H9 (cell line): ENCODE data around the gene TP53INP2. TPM values are rescaled to one million over a fixed set of nuclear protein-coding genes. Genes with fewer than 3 reads are reported as not detected.

Source experiments
- DNase-seq: peaks from one replicate; pipeline ENCODE4 v3.0.0-alpha.2; 2017
- H2AFZ ChIP-seq: one replicate; pipeline ENCODE4 v1.6.1; 2013; ENCODE audit warnings: mild to moderate bottlenecking, low read length, control low read depth, moderate library complexity
- H2AK5ac ChIP-seq: 2 replicates; pipeline ENCODE4 v1.6.1; 2013; ENCODE audit warnings: low read length, control low read depth, mixed read lengths; ENCODE audit not compliant: insufficient read length
- H2BK120ac ChIP-seq: one replicate; pipeline ENCODE4 v1.6.1; 2013; ENCODE audit warnings: low read depth, mild to moderate bottlenecking, low read length, control low read depth, inconsistent platforms; ENCODE audit not compliant: poor library complexity, severe bottlenecking
- H2BK12ac ChIP-seq: 2 replicates; pipeline ENCODE4 v1.6.1; 2013; ENCODE audit warnings: low read length, control low read depth, mixed read lengths, low read depth; ENCODE audit not compliant: insufficient read length
- H2BK15ac ChIP-seq: 2 replicates; pipeline ENCODE4 v1.6.1; 2013; ENCODE audit warnings: low read depth, low read length, control low read depth
- H2BK20ac ChIP-seq: one replicate; pipeline ENCODE4 v1.6.1; 2013; ENCODE audit warnings: low read depth, mild to moderate bottlenecking, low read length, control low read depth, inconsistent platforms; ENCODE audit not compliant: poor library complexity, severe bottlenecking
- H2BK5ac ChIP-seq: 2 replicates; pipeline ENCODE4 v1.6.1; 2013; ENCODE audit warnings: low read length, control low read depth, mixed read lengths; ENCODE audit not compliant: insufficient read length
- H3K14ac ChIP-seq: 2 replicates; pipeline ENCODE4 v1.6.1; 2013; ENCODE audit warnings: low read length, control low read depth; ENCODE audit not compliant: insufficient read depth
- H3K18ac ChIP-seq: 2 replicates; pipeline ENCODE4 v1.6.1; 2013; ENCODE audit warnings: low read depth, mild to moderate bottlenecking, mixed read lengths, low read length, control low read depth; ENCODE audit not compliant: insufficient read length
- H3K23ac ChIP-seq: 2 replicates; pipeline ENCODE4 v1.6.1; 2013; ENCODE audit warnings: low read length, control low read depth, mixed read lengths, low read depth; ENCODE audit not compliant: insufficient read length
- H3K23me2 ChIP-seq: 2 replicates; pipeline ENCODE4 v1.6.1; 2013; ENCODE audit warnings: low read depth, mild to moderate bottlenecking, mixed read lengths, low read length, control low read depth; ENCODE audit not compliant: insufficient read length, poor library complexity, severe bottlenecking
- H3K27ac ChIP-seq: 2 replicates; pipeline ENCODE4 v1.5.1; 2013; ENCODE audit warnings: low read length, control low read depth, mixed read lengths, low read depth; ENCODE audit not compliant: insufficient read length
- H3K27me3 ChIP-seq: 2 replicates; pipeline ENCODE4 v1.6.1; 2013; ENCODE audit warnings: low read length, control low read depth, inconsistent platforms; ENCODE audit not compliant: insufficient read depth
- H3K4ac ChIP-seq: 2 replicates; pipeline ENCODE4 v1.6.1; 2013; ENCODE audit warnings: low read depth, mild to moderate bottlenecking, control low read depth, inconsistent platforms, low read length, moderate library complexity
- H3K4me1 ChIP-seq: 2 replicates; pipeline ENCODE4 v1.6.1; 2013; ENCODE audit warnings: low read length, control low read depth, inconsistent platforms; ENCODE audit not compliant: insufficient read depth
- H3K4me2 ChIP-seq: 2 replicates; pipeline ENCODE4 v1.6.1; 2013; ENCODE audit warnings: low read length, control low read depth, mixed read lengths; ENCODE audit not compliant: insufficient read length, insufficient read depth
- H3K56ac ChIP-seq: 2 replicates; pipeline ENCODE4 v1.6.1; 2013; ENCODE audit warnings: low read depth, mild to moderate bottlenecking, mixed read lengths, low read length, control low read depth; ENCODE audit not compliant: insufficient read length
- H3K79me1 ChIP-seq: 2 replicates; pipeline ENCODE4 v1.6.1; 2013; ENCODE audit warnings: low read depth, mild to moderate bottlenecking, moderate library complexity, low read length, control low read depth, inconsistent platforms; ENCODE audit not compliant: insufficient read depth, poor library complexity, severe bottlenecking
- H3K79me2 ChIP-seq: 2 replicates; pipeline ENCODE4 v1.6.1; 2013; ENCODE audit warnings: low read length, control low read depth, inconsistent platforms; ENCODE audit not compliant: insufficient read depth
- H3K9ac ChIP-seq: 2 replicates; pipeline ENCODE4 v1.6.1; 2013; ENCODE audit warnings: low read length, control low read depth, mixed read lengths; ENCODE audit not compliant: insufficient read length; ENCODE audit errors: extremely low read depth
- H3K9me3 ChIP-seq: one replicate; pipeline ENCODE4 v1.6.1; 2013; ENCODE audit warnings: low read depth, low read length, inconsistent platforms; ENCODE audit not compliant: control insufficient read depth
- H3T11ph ChIP-seq: one replicate; pipeline ENCODE4 v1.6.1; 2013; ENCODE audit warnings: mild to moderate bottlenecking, low read length, control low read depth, inconsistent platforms
- H4K20me1 ChIP-seq: one replicate; pipeline ENCODE4 v1.6.1; 2013; ENCODE audit not compliant: control insufficient read depth, insufficient read length, insufficient read depth
- H4K5ac ChIP-seq: 2 replicates; pipeline ENCODE4 v1.6.1; 2013; ENCODE audit warnings: low read depth, mild to moderate bottlenecking, mixed read lengths, low read length, control low read depth; ENCODE audit not compliant: insufficient read length
- H4K8ac ChIP-seq: replicated peaks from 2 replicates; pipeline ENCODE4 v1.6.1; 2013; ENCODE audit warnings: low read length, control low read depth, mixed read lengths, low read depth; ENCODE audit not compliant: insufficient read length
- H4K91ac ChIP-seq: 2 replicates; pipeline ENCODE4 v1.6.1; 2013; ENCODE audit warnings: low read depth, mild to moderate bottlenecking, moderate library complexity, mixed read lengths, low read length, control low read depth; ENCODE audit not compliant: insufficient read length
- H3K27ac Mint-ChIP-seq, 3 experiments: 2 replicates in 2 of 3; 3 replicates in 1 of 3; pipeline ENCODE4 v1.8.0; 2020 to 2021; ENCODE audit warnings: mixed read lengths in 3 of 3, mild to moderate bottlenecking in 1 of 3, moderate library complexity in 1 of 3
- H3K27me3 Mint-ChIP-seq: 2 replicates; pipeline ENCODE4 v1.8.0; 2021; ENCODE audit warnings: low read depth, mild to moderate bottlenecking, moderate library complexity, mixed read lengths
- H3K36me3 Mint-ChIP-seq, 3 experiments: 2 replicates in 2 of 3; 3 replicates in 1 of 3; pipeline ENCODE4 v1.8.0; 2020 to 2021; ENCODE audit warnings: low read depth in 3 of 3, mixed read lengths in 3 of 3; ENCODE audit not compliant: insufficient read depth in 1 of 3
- H3K4me1 Mint-ChIP-seq, 2 experiments: 2 replicates each; pipeline ENCODE4 v1.8.0; 2020; ENCODE audit warnings: mixed read lengths in 2 of 2
- H3K4me3 Mint-ChIP-seq, 2 experiments: 2 replicates in 1 of 2; 3 replicates in 1 of 2; pipeline ENCODE4 v1.8.0; 2020 to 2021; ENCODE audit warnings: mild to moderate bottlenecking in 2 of 2, mixed read lengths in 2 of 2, moderate library complexity in 1 of 2
- H3K9me3 Mint-ChIP-seq, 2 experiments: 2 replicates in 1 of 2; 3 replicates in 1 of 2; pipeline ENCODE4 v1.8.0; 2020; ENCODE audit warnings: mild to moderate bottlenecking in 2 of 2, mixed read lengths in 2 of 2, moderate library complexity in 1 of 2
- WGBS: extraction: QIAGEN DNeasy Blood & Tissue Kit; methylation state at CpG from one replicate; pipeline ENCODE4 v1.1.7; 2013; ENCODE audit warnings: missing lambda C conversion rate, low lambda C conversion rate, mixed read lengths; ENCODE audit not compliant: insufficient read length; ENCODE audit errors: extremely low coverage; 5-methylcytosine and 5-hydroxymethylcytosine counted together
- total RNA-seq: library from RNA; stranded (reverse); gene quantifications from 2 replicates; pipeline ENCODE4 v1.2.1, GENCODE V29; 2021
- TF ChIP-seq, protein P1 (sequence below): fragments of 200-600 bp; sonication (generic); conservative IDR thresholded peaks from 3 replicates; pipeline ENCODE4 v1.8.0; 2021; ENCODE audit warnings: antibody characterized with exemption, mild to moderate bottlenecking

The TP53INP2 gene
- total RNA-seq, 1 experiment from 2014 or later, result 8.0 TPM

DNA sequence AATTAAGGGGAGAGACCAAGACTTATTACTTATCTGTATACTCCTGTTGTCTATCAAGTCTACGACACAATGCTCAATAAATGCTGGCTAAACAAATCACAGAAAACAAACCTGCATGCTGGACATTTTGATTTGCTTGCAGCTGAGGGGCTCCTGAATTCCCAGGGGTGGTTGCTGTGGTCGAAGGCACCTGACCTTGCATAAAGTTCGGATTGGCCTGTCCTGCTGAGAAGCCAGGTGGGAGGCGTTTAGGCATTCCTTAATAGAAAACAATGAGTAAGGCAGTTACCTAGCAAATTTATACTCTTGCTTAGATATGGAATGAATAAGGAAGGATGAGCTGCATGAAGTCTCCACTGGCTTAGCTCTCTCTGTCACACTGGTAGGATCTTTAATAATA is 50.5 kb downstream of the TP53INP2 start:
- Mint-ChIP-seq H3K27ac (peak overlapping the region in 2 of 3 experiments; percentile 9 to 75; a peak in 4 of 7 replicates), H3K36me3 (peaks cover 2 to 55% (median 35%) of the 10 kb centered on the region in 3 experiments; a peak in 5 of 7 replicates)

More for the DNA sequence above, 50.5 kb downstream of the TP53INP2 start:
- H3K27ac ChIP-seq, result no peak overlapping the region
- H3K27me3 ChIP-seq, result no peaks in the 10 kb centered on the region
- no peak overlapping the region for H2BK120ac ChIP-seq
- H3K4me2 ChIP-seq, result no peak overlapping the region
- no peak overlapping the region for H2BK5ac ChIP-seq
- H3K9ac ChIP-seq, result no peak overlapping the region
- no peaks in the 10 kb centered on the region for H3K9me3 Mint-ChIP-seq
- H3K23me2 ChIP-seq, result no peaks in the 10 kb centered on the region
- no peak overlapping the region for H3K4me3 Mint-ChIP-seq
- peaks cover 0 to 15% of the 10 kb centered on the region in 2 experiments; a peak in 3 of 4 replicates for H3K4me1 Mint-ChIP-seq
- no peak overlapping the region for H4K5ac ChIP-seq
- no peak overlapping the region for H4K8ac ChIP-seq
- H3K79me1 ChIP-seq, result no peaks in the 10 kb centered on the region
- no peak overlapping the region for H3K14ac ChIP-seq
- WGBS, result no CpG with 5 or more reads among the region's 4 CpGs
- H2AK5ac ChIP-seq, result no peak overlapping the region
- no peak for DNase-seq
- H2BK20ac ChIP-seq, result no peak overlapping the region
- no peaks in the 10 kb centered on the region for H3K79me2 ChIP-seq
- no peak overlapping the region for H3K56ac ChIP-seq
- TF ChIP-seq, protein P1, sequence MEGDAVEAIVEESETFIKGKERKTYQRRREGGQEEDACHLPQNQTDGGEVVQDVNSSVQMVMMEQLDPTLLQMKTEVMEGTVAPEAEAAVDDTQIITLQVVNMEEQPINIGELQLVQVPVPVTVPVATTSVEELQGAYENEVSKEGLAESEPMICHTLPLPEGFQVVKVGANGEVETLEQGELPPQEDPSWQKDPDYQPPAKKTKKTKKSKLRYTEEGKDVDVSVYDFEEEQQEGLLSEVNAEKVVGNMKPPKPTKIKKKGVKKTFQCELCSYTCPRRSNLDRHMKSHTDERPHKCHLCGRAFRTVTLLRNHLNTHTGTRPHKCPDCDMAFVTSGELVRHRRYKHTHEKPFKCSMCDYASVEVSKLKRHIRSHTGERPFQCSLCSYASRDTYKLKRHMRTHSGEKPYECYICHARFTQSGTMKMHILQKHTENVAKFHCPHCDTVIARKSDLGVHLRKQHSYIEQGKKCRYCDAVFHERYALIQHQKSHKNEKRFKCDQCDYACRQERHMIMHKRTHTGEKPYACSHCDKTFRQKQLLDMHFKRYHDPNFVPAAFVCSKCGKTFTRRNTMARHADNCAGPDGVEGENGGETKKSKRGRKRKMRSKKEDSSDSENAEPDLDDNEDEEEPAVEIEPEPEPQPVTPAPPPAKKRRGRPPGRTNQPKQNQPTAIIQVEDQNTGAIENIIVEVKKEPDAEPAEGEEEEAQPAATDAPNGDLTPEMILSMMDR, result no peak
- no peak overlapping the region for H4K91ac ChIP-seq
- no peaks in the 10 kb centered on the region for H3K4me1 ChIP-seq
- H2AFZ ChIP-seq, result no peak overlapping the region
- H3K9me3 ChIP-seq, result no peaks in the 10 kb centered on the region
- no peak overlapping the region for H3K23ac ChIP-seq
- no peak overlapping the region for H3K4ac ChIP-seq
- no peak overlapping the region for H2BK15ac ChIP-seq
- no peak overlapping the region for H2BK12ac ChIP-seq
- no peak overlapping the region for H3K18ac ChIP-seq
- H3K27me3 Mint-ChIP-seq, result no peaks in the 10 kb centered on the region
- H4K20me1 ChIP-seq, result no peaks in the 10 kb centered on the region
- H3T11ph ChIP-seq, result no peak overlapping the region
